GM23338 (cell line): Measurements from ENCODE around the gene EXOC4. TPM values are rescaled to one million over a fixed set of nuclear protein-coding genes. Genes with fewer than 3 reads are reported as not detected.

Experiments
- ATAC-seq: fragments of 200-7000 bp; cut with Tn5 transposase; 3 replicates; pipeline ENCODE4 v1.9.1; 2020
- DNase-seq: peaks from one replicate; pipeline ENCODE4 v3.0.0-alpha.2; 2015; ENCODE audit warnings: low spot score
- H2AFZ ChIP-seq: fragments of 200-600 bp; sonication (generic); 2 replicates; pipeline ENCODE4 v1.8.0; 2016; ENCODE audit warnings: antibody characterized with exemption, mild to moderate bottlenecking, moderate library complexity
- H3F3A ChIP-seq: fragments of 200-600 bp; sonication (generic); replicated peaks from 2 replicates; pipeline ENCODE4 v1.8.0; 2017; ENCODE audit warnings: antibody characterized with exemption, mixed run types, low read depth
- H3K27ac ChIP-seq: fragments of 200-600 bp; sonication (generic); 2 replicates; pipeline ENCODE4 v1.6.1; 2016; ENCODE audit warnings: low read depth
- H3K27me3 ChIP-seq: fragments of 200-600 bp; sonication (generic); 2 replicates; pipeline ENCODE4 v1.8.0; 2016; ENCODE audit warnings: mild to moderate bottlenecking, mixed run types, moderate library complexity; ENCODE audit not compliant: insufficient read depth
- H3K36me3 ChIP-seq: fragments of 200-600 bp; sonication (generic); 2 replicates; pipeline ENCODE4 v1.8.0; 2016; ENCODE audit warnings: mild to moderate bottlenecking; ENCODE audit not compliant: insufficient read depth
- H3K4me1 ChIP-seq: fragments of 200-600 bp; sonication (generic); 2 replicates; pipeline ENCODE4 v1.8.0; 2016; ENCODE audit warnings: mild to moderate bottlenecking, moderate library complexity; ENCODE audit not compliant: insufficient read depth
- H3K4me2 ChIP-seq: fragments of 200-600 bp; sonication (generic); 2 replicates; pipeline ENCODE4 v1.7.1; 2017; ENCODE audit warnings: mixed run types
- H3K4me3 ChIP-seq: fragments of 200-600 bp; sonication (generic); 2 replicates; pipeline ENCODE4 v1.6.1; 2016; ENCODE audit warnings: mixed run types
- H3K79me2 ChIP-seq: fragments of 200-600 bp; sonication (generic); replicated peaks from 2 replicates; pipeline ENCODE4 v1.8.0; 2017; ENCODE audit warnings: mild to moderate bottlenecking; ENCODE audit not compliant: insufficient read depth
- H3K9me2 ChIP-seq: fragments of 200-600 bp; sonication (generic); 2 replicates; pipeline ENCODE4 v1.8.0; 2017; ENCODE audit not compliant: insufficient read depth
- H4K20me1 ChIP-seq: fragments of 200-600 bp; sonication (generic); replicated peaks from 2 replicates; pipeline ENCODE4 v1.8.0; 2017; ENCODE audit warnings: mild to moderate bottlenecking; ENCODE audit not compliant: insufficient read depth
- H3K27ac Mint-ChIP-seq: 2 replicates; pipeline ENCODE4 v1.8.0; 2020; ENCODE audit warnings: inconsistent platforms, mild to moderate bottlenecking, moderate library complexity, mixed read lengths
- H3K27me3 Mint-ChIP-seq: 3 replicates; pipeline ENCODE4 v1.8.0; 2022; ENCODE audit warnings: low read depth, mild to moderate bottlenecking, moderate library complexity, mixed read lengths, inconsistent platforms; ENCODE audit not compliant: insufficient read depth, poor library complexity
- H3K36me3 Mint-ChIP-seq: 3 replicates; pipeline ENCODE4 v1.8.0; 2021; ENCODE audit warnings: low read depth, mild to moderate bottlenecking, inconsistent platforms, moderate library complexity, mixed read lengths
- H3K4me1 Mint-ChIP-seq: 3 replicates; pipeline ENCODE4 v1.8.0; 2020; ENCODE audit warnings: mild to moderate bottlenecking, inconsistent platforms, mixed read lengths
- H3K4me3 Mint-ChIP-seq: 3 replicates; pipeline ENCODE4 v1.8.0; 2021; ENCODE audit warnings: moderate library complexity, mild to moderate bottlenecking, inconsistent platforms, mixed read lengths
- H3K9me3 Mint-ChIP-seq: 3 replicates; pipeline ENCODE4 v1.8.0; 2020; ENCODE audit warnings: moderate library complexity, mild to moderate bottlenecking, inconsistent platforms, mixed read lengths
- CREB1 ChIP-seq: fragments of 250-450 bp; sonication (Bioruptor Pico); IDR thresholded peaks from 2 replicates; pipeline ENCODE4 v1.5.0; 2020; ENCODE audit warnings: low read depth, mild to moderate bottlenecking, moderate library complexity
- EZH2 ChIP-seq: fragments of 200-600 bp; sonication (generic); IDR thresholded peaks from one replicate; pipeline ENCODE4 v1.8.0; 2017; ENCODE audit warnings: antibody characterized with exemption, mild to moderate bottlenecking, low read depth; ENCODE audit not compliant: unreplicated experiment
- JUNB ChIP-seq: IDR thresholded peaks from one replicate; pipeline ENCODE4 v1.6.1; 2016; ENCODE audit warnings: antibody characterized with exemption; ENCODE audit not compliant: unreplicated experiment
- NANOG ChIP-seq: IDR thresholded peaks from 2 replicates; pipeline ENCODE4 v1.6.1; 2016; ENCODE audit warnings: antibody characterized with exemption, borderline replicate concordance
- STAT1 ChIP-seq: IDR thresholded peaks from one replicate; pipeline ENCODE4 v1.6.1; 2016; ENCODE audit warnings: antibody characterized with exemption; ENCODE audit not compliant: unreplicated experiment
- ZNF114 ChIP-seq: fragments of 250-450 bp; sonication (Bioruptor Pico); IDR thresholded peaks from 2 replicates; pipeline ENCODE4 v1.5.0; 2020; ENCODE audit warnings: mild to moderate bottlenecking, moderate library complexity
- ZNF331 ChIP-seq: fragments of 250-450 bp; sonication (Bioruptor Pico); IDR thresholded peaks from 2 replicates; pipeline ENCODE4 v1.5.0; 2020; ENCODE audit warnings: low read depth, mild to moderate bottlenecking, moderate library complexity
- polyA plus RNA-seq: library from polyadenylated mRNA; unstranded; fragments of >200 nt; fragmentation: Nextera tagmentation; extraction: Ambion mirVana; gene quantifications from 2 replicates; pipeline ENCODE4 v1.2.1, GENCODE V29; 2016
- total RNA-seq: library from RNA; depleted of rRNA; stranded (reverse); fragments of >200 nt; shearing (Covaris generic); gene quantifications from 2 replicates; pipeline ENCODE4 v1.2.3, GENCODE V29; 2014
- TF ChIP-seq, protein P1 (sequence below), 2 experiments: fragments of 200-600 bp in 1 of 2; sonication (generic) in 1 of 2; conservative IDR thresholded peaks; 2 replicates each; pipeline versions ENCODE4 v1.5.1 to v1.6.1; 2016 to 2017; ENCODE audit warnings: antibody characterized with exemption in 2 of 2, low read depth in 2 of 2, mild to moderate bottlenecking in 2 of 2, moderate library complexity in 1 of 2
- TF ChIP-seq, protein P2 (sequence below): IDR thresholded peaks from one replicate; pipeline ENCODE4 v1.6.1; 2018; ENCODE audit warnings: antibody characterized with exemption; ENCODE audit not compliant: unreplicated experiment
- TF ChIP-seq, protein P3 (sequence below): fragments of 250-450 bp; sonication (Bioruptor Pico); IDR thresholded peaks from 2 replicates; pipeline ENCODE4 v1.5.0; 2020; ENCODE audit warnings: mild to moderate bottlenecking, moderate library complexity

The EXOC4 gene
- total and polyA plus RNA-seq, 2 experiments from 2014 or later, result 37.5 to 52.7 TPM

DNA sequence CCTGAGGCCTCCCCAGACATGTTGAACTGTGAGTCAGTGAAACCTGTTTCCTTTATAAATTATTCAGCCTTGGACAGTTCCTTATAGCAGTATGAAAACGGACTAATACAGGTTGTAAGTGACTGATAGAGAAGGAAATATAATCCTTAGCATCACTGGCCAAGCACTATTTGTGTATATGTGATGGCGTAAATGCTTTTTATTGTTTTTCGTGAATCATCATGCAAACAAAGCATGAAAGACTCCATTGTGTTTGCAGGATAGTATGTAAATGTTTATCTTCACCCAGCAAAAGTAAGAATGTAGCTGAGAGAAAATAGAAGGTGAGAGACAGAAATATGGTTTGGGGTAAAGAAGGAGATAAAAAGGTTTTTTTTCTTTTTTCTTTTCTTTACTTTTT, 781.8 kb downstream of the EXOC4 start:
- 0 out of 2 replicates have a peak overlapping the region, but pooled peaks have one; percentile 8 for H3K27ac Mint-ChIP-seq
- H3K9me3 Mint-ChIP-seq, result peaks cover 17% of the 10 kb centered on the region
- peaks cover 2% of the 10 kb centered on the region for H3K27me3 Mint-ChIP-seq

More for the DNA sequence above, 781.8 kb downstream of the EXOC4 start:
- H4K20me1 ChIP-seq, result no peaks in the 10 kb centered on the region
- no peak for ATAC-seq
- TF ChIP-seq, protein P1, sequence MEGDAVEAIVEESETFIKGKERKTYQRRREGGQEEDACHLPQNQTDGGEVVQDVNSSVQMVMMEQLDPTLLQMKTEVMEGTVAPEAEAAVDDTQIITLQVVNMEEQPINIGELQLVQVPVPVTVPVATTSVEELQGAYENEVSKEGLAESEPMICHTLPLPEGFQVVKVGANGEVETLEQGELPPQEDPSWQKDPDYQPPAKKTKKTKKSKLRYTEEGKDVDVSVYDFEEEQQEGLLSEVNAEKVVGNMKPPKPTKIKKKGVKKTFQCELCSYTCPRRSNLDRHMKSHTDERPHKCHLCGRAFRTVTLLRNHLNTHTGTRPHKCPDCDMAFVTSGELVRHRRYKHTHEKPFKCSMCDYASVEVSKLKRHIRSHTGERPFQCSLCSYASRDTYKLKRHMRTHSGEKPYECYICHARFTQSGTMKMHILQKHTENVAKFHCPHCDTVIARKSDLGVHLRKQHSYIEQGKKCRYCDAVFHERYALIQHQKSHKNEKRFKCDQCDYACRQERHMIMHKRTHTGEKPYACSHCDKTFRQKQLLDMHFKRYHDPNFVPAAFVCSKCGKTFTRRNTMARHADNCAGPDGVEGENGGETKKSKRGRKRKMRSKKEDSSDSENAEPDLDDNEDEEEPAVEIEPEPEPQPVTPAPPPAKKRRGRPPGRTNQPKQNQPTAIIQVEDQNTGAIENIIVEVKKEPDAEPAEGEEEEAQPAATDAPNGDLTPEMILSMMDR (conservative IDR thresholded peaks at IDR 0.05; ENCODE audit: low read depth in 2 of 2), result no peak
- TF ChIP-seq CREB1 (CRISPR knock-in tag) (no peak), EZH2 (no peak), NANOG (no peak), ZNF331 (CRISPR knock-in tag) (no peak), STAT1 (no peak), JUNB (no peak), ZNF114 (CRISPR knock-in tag) (no peak)
- TF ChIP-seq, protein P2, sequence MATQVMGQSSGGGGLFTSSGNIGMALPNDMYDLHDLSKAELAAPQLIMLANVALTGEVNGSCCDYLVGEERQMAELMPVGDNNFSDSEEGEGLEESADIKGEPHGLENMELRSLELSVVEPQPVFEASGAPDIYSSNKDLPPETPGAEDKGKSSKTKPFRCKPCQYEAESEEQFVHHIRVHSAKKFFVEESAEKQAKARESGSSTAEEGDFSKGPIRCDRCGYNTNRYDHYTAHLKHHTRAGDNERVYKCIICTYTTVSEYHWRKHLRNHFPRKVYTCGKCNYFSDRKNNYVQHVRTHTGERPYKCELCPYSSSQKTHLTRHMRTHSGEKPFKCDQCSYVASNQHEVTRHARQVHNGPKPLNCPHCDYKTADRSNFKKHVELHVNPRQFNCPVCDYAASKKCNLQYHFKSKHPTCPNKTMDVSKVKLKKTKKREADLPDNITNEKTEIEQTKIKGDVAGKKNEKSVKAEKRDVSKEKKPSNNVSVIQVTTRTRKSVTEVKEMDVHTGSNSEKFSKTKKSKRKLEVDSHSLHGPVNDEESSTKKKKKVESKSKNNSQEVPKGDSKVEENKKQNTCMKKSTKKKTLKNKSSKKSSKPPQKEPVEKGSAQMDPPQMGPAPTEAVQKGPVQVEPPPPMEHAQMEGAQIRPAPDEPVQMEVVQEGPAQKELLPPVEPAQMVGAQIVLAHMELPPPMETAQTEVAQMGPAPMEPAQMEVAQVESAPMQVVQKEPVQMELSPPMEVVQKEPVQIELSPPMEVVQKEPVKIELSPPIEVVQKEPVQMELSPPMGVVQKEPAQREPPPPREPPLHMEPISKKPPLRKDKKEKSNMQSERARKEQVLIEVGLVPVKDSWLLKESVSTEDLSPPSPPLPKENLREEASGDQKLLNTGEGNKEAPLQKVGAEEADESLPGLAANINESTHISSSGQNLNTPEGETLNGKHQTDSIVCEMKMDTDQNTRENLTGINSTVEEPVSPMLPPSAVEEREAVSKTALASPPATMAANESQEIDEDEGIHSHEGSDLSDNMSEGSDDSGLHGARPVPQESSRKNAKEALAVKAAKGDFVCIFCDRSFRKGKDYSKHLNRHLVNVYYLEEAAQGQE, result no peak
- TF ChIP-seq, protein P3, sequence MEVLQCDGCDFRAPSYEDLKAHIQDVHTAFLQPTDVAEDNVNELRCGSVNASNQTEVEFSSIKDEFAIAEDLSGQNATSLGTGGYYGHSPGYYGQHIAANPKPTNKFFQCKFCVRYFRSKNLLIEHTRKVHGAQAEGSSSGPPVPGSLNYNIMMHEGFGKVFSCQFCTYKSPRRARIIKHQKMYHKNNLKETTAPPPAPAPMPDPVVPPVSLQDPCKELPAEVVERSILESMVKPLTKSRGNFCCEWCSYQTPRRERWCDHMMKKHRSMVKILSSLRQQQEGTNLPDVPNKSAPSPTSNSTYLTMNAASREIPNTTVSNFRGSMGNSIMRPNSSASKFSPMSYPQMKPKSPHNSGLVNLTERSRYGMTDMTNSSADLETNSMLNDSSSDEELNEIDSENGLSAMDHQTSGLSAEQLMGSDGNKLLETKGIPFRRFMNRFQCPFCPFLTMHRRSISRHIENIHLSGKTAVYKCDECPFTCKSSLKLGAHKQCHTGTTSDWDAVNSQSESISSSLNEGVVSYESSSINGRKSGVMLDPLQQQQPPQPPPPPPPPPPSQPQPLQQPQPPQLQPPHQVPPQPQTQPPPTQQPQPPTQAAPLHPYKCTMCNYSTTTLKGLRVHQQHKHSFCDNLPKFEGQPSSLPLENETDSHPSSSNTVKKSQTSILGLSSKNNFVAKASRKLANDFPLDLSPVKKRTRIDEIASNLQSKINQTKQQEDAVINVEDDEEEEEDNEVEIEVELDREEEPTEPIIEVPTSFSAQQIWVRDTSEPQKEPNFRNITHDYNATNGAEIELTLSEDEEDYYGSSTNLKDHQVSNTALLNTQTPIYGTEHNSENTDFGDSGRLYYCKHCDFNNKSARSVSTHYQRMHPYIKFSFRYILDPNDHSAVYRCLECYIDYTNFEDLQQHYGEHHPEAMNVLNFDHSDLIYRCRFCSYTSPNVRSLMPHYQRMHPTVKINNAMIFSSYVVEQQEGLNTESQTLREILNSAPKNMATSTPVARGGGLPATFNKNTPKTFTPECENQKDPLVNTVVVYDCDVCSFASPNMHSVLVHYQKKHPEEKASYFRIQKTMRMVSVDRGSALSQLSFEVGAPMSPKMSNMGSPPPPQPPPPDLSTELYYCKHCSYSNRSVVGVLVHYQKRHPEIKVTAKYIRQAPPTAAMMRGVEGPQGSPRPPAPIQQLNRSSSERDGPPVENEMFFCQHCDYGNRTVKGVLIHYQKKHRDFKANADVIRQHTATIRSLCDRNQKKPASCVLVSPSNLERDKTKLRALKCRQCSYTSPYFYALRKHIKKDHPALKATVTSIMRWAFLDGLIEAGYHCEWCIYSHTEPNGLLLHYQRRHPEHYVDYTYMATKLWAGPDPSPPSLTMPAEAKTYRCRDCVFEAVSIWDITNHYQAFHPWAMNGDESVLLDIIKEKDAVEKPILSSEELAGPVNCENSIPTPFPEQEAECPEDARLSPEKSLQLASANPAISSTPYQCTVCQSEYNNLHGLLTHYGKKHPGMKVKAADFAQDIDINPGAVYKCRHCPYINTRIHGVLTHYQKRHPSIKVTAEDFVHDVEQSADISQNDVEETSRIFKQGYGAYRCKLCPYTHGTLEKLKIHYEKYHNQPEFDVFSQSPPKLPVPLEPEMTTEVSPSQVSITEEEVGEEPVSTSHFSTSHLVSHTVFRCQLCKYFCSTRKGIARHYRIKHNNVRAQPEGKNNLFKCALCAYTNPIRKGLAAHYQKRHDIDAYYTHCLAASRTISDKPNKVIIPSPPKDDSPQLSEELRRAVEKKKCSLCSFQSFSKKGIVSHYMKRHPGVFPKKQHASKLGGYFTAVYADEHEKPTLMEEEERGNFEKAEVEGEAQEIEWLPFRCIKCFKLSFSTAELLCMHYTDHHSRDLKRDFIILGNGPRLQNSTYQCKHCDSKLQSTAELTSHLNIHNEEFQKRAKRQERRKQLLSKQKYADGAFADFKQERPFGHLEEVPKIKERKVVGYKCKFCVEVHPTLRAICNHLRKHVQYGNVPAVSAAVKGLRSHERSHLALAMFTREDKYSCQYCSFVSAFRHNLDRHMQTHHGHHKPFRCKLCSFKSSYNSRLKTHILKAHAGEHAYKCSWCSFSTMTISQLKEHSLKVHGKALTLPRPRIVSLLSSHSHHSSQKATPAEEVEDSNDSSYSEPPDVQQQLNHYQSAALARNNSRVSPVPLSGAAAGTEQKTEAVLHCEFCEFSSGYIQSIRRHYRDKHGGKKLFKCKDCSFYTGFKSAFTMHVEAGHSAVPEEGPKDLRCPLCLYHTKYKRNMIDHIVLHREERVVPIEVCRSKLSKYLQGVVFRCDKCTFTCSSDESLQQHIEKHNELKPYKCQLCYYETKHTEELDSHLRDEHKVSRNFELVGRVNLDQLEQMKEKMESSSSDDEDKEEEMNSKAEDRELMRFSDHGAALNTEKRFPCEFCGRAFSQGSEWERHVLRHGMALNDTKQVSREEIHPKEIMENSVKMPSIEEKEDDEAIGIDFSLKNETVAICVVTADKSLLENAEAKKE (CRISPR knock-in tag), result no peak
- no peaks in the 10 kb centered on the region for H3K79me2 ChIP-seq
- Mint-ChIP-seq H3K4me3 (no peak overlapping the region), H3K4me1 (peaks cover 8% of the 10 kb centered on the region; the same call in 2 of the 3 replicates), H3K36me3 (peaks cover 19% of the 10 kb centered on the region)
- H3K27ac ChIP-seq, result peak overlapping the region; percentile 63; the same call in 1 of the 2 replicates
- peaks cover 17% of the 10 kb centered on the region for H3K4me1 ChIP-seq
- no peak overlapping the region for H2AFZ ChIP-seq
- H3K27me3 ChIP-seq, result no peaks in the 10 kb centered on the region
- no peaks in the 10 kb centered on the region for H3F3A ChIP-seq
- H3K36me3 ChIP-seq, result peaks cover 6% of the 10 kb centered on the region; the same call in 1 of the 2 replicates
- H3K9me2 ChIP-seq, result peaks cover 7% of the 10 kb centered on the region; the same call in 1 of the 2 replicates
- H3K4me3 ChIP-seq, result no peak overlapping the region
- no peak for DNase-seq
- peak overlapping the region; percentile 57; the same call in 1 of the 2 replicates for H3K4me2 ChIP-seq
